GF-D8 (cell line): ENCODE results near the gene CCR6.
"Not testable (repeated sequence)": the region's sequence is repeated elsewhere in the genome, so short reads cannot be mapped to it uniquely, and the experiment has no call there.

Experiments
- DNase-seq: peaks from one replicate; lab custom pipeline; 2025; lab: John Stamatoyannopoulos, UW

Gene CCR6

GRCh38 chr6:167122827-167123657 lies at the start of gene CCR6:
CCR6 (plus strand) TSS chr6:167123096; CDS start chr6:167136135, 13,039 bp downstream.
- DNase-seq, result no peak

GRCh38 chr6:167073679-167074274 lies 49.1 kb upstream of the CCR6 start:
- DNase-seq, result no peak

- DNase-seq, result no peak
These were observed 45.5 kb upstream of the CCR6 start for GRCh38 chr6:167077241-167077932.

GRCh38 chr6:167078745-167079144 lies 44.2 kb upstream of the CCR6 start:
- no peak for DNase-seq

GRCh38 chr6:167079853-167080297 lies 43.0 kb upstream of the CCR6 start:
- DNase-seq, result no peak

- no peak for DNase-seq
These were observed 35.0 kb upstream of the CCR6 start for GRCh38 chr6:167087857-167088354.

- DNase-seq, result not testable (repeated sequence)
These were observed 34.2 kb upstream of the CCR6 start for GRCh38 chr6:167088741-167089140.

- DNase-seq, result no peak
These were observed 33.4 kb upstream of the CCR6 start for GRCh38 chr6:167089243-167090142.

- DNase-seq, result peak; percentile 55
These were observed 32.7 kb upstream of the CCR6 start for GRCh38 chr6:167090171-167090570.

- peak; percentile 72 for DNase-seq
These were observed 31.7 kb upstream of the CCR6 start for GRCh38 chr6:167091026-167091804.

- DNase-seq, result no peak
These were observed 31.1 kb upstream of the CCR6 start for GRCh38 chr6:167091805-167092107.

GRCh38 chr6:167092672-167093339 lies 30.1 kb upstream of the CCR6 start:
- no peak for DNase-seq

GRCh38 chr6:167093406-167093921 lies 29.4 kb upstream of the CCR6 start:
- no peak for DNase-seq

- DNase-seq, result no peak
These were observed 28.9 kb upstream of the CCR6 start for GRCh38 chr6:167093922-167094432.

GRCh38 chr6:167094436-167094819 lies 28.5 kb upstream of the CCR6 start:
- no peak for DNase-seq

- DNase-seq, result no peak
These were observed 27.9 kb upstream of the CCR6 start for GRCh38 chr6:167094820-167095637.

- DNase-seq, result no peak
These were observed 27.0 kb upstream of the CCR6 start for GRCh38 chr6:167095888-167096287.

GRCh38 chr6:167096991-167097390 lies 25.9 kb upstream of the CCR6 start:
- no peak for DNase-seq

GRCh38 chr6:167097770-167098169 lies 25.1 kb upstream of the CCR6 start:
- no peak for DNase-seq
